ENCODE data around the gene POLDIP2. TPM values are rescaled to one million over a fixed set of nuclear protein-coding genes. Genes with fewer than 3 reads are reported as not detected.

The POLDIP2 gene, protein sequence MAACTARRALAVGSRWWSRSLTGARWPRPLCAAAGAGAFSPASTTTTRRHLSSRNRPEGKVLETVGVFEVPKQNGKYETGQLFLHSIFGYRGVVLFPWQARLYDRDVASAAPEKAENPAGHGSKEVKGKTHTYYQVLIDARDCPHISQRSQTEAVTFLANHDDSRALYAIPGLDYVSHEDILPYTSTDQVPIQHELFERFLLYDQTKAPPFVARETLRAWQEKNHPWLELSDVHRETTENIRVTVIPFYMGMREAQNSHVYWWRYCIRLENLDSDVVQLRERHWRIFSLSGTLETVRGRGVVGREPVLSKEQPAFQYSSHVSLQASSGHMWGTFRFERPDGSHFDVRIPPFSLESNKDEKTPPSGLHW
- total RNA-seq, result 81.1 TPM

DNA sequence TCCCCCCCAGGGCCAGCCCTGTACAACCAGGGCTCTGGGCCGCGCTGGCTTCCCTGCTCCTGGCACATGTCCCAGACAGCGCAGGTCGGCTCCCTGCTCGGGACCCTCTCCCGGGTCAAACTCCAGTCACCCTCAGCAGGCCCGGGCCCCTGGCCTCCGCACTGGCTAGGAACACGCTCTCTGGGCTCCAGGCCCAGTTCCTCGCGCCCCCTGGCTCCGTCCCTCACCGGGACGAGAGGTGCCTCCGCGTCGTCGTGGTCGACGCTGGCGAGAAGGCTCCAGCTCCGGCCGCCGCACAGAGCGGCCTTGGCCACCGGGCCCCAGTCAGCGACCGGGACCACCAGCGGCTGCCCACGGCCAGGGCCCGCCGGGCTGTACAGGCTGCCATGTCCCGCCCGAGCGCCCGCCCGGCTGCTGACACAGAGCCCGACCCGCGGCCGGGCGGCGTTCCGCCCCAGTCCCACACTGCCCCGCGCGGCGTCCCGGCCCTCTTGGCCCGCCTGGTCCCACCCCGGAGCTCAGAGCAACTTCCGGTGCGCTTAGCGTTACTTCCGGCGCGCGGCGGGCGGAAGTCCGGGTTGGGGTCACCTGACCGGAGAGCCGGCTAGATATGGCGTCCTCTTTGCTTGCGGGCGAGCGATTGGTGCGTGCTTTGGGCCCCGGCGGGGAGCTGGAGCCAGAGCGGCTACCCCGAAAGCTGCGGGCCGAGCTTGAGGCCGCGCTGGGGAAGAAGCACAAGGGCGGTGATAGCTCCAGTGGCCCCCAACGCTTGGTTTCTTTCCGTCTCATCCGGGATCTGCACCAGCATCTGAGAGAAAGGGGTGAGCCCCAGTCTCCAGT lies at the start of gene POLDIP2:
TSS of gene POLDIP2 (minus strand) at position 467 of the 840 bp plus-strand sequence. CDS start at position 388, 79 bp downstream.
- peak; percentile 99 for ATAC-seq

DNA sequence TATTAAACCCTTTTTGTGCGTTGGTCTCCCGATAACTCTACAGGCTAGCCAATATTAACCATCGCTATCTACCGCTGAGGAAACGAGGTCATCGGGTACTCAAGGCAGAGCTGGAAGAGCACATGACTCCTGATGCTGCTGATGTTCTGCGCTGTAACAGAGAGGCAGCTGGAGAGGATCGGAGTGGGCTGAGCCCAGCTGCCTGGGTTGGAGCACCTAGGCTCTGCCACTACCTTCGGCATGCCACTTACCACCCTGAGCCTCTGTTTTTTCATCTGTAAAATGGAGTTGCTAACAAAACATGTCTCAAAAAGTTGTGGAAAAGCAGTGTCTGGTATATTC lies 49.1 kb upstream of the POLDIP2 start:
- ATAC-seq, result no peak

DNA sequence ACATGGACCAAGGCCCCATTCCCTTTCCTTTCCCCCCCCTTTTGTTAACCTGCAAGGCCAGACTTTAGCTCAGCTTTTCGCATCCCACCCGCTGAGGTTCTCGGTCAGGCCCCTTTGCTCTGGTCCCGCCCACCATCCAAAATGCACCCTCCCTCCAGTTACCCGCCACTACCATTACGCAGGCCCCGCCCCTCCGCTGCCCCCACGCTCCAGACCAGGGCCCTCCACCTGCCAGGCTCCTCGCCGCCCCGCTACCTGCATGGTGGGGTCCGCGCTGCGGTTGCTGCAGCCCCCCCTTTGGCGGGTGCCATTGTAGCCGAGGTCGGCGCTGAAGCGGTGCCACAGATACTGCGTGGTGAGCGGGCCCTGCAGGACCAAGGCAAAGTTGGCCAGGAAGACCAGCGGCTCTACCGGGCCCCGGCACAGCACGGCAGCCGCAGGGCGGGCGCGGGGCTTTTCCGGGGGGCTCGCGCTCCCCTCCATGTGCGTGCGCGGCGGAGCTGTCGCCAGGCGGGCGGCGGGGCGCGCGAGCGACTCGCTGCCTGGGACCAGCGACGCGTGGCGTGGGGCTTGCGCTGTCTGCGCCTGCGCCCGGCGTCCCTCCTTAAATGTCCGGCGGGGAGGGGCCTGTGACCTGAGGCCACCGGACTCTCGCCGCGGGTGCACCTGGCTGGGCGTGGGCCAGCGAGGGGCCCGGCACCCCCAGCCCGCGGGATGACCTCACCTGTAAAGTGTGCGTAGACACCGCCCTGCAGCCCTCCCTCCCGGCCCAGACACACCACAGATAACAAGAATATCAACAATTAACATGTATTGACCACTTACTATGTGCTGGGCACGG lies 48.5 kb upstream of the POLDIP2 start, which contains the start of gene SLC46A1:
TSS of gene SLC46A1 (minus strand) at position 581 of the 841 bp plus-strand sequence. CDS start at position 483, 98 bp downstream.
- peak; percentile 40 for ATAC-seq

DNA sequence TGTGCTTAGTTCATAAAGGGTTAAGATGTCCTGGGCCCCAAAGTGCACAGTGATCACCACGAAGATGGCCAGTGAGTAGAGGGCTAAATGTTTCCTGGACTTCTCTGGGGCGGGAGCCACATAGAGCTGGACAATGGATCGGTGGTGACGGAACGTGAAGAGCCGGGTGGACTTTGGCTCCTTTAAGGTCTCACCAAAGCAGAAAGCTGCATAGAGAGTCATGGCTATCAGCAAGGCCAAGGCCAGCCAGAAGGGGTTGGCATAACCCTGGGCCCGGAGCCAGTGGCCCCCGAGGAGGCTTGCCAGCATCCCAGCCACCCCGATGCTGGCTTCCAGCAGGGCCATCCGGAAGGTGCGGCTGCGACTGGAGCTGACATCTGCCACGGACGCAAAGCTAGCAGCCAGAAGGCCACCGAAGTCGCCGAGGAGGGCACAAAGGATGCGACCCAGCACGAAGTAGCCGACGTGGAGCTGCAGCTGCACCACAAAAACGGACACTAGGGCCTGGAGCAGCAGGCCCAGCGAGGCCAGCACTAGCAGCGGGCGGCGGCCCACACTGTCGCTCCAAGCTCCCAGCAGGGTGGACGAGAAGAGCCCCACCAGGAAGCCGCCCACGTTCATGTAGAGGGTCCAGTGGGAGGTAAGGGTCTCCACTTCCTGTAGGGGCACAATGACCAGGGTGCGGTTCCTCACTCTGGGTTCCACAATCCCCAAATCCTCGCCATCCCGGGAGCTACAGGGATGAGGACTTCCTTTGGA lies 47.7 kb upstream of the POLDIP2 start:
- no peak for ATAC-seq

DNA sequence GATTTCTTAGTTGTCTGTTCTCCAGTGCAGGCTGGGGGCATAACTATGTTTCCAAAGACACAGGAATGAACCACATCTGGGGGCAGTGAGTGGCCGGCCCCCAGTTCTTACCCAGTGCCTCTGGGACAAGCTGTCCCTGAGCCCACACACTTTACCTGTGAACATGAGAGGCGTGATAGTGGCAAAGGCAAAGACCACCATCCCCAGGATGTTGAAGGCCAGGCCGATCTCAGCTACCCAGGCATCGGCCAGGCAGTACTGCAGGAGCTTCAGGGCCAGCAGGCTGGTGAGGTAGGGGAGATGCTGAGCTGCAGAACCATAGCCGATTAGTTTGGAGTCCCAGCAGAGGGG lies 47.1 kb upstream of the POLDIP2 start:
- ATAC-seq, result no peak

DNA sequence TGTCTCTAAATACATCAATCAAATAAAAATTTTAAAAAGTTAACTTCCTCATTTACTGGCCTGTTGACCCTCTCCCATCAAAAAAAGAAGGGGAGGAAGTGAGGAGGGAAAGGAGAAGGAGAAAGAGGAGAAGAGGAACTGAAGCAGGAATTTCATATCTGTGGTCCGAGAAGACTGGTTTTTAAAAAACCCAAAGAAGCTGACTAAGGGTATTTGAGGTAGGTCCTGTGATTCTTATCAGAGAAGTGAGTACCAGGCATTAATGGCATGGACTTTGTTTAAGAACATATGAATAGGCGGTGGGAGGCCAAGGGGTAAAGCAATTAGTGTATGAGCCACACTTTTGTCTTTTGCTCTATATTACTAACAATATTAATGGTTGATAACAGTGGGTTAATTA lies 46.7 kb upstream of the POLDIP2 start:
- ATAC-seq, result no peak

DNA sequence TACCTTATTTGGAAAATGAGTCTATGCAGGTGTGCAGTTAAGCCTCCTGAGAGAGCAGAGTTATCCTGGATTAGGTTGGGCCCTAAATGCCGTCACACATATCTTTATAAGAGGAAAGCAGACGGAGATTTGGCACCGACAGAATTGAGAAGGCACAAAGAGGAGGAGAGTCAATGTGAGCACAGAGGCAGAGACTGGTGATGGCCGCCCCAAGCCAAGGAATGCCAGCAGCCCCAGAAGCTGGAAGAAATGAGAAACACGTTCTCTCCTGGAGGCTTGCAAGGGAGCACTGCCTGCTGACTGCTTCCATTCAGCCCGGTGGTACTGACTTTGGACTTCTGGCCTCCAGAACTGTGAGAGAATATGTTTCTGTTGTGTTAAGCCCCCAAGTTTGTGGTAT lies 45.5 kb upstream of the POLDIP2 start:
- ATAC-seq, result no peak

DNA sequence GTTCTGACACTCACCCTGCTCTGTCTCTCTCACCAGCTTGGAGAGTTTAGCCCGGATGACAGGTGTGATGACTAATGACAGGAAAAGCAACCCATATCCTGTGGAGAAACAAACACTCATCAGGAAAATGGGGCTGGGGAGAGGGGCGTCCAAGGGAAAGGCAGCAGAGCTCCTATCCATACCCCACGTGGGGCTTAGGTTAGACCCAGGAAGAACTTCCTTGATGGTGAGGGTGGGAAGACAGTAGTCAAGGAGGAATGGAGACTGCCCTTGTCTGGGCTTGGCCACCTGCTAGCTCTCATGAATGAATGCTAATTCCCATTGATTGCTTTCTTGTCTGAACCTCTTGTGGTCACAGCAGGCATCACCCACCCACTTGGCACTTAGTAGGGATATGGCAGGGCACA lies 44.9 kb upstream of the POLDIP2 start:
- no peak for ATAC-seq

DNA sequence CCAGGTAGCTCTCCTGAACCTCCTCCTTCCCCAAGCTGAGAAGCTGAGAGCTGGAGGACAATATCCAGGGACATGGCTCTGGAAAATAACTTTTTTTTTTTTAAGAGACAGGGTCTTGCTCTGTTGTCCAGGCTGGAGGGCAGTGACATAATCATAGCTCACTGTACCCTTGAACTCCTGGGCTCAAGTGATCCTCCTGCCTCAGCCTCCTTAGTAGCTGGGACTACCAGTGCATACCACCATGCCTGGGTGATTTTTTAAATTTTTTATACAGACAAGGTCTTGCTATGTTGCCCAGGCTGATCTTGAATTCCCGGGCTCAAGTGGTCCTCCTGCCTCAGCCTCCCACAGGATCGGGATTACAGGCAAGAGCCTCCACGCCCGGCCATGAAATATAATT lies 42.5 kb upstream of the POLDIP2 start:
- ATAC-seq, result no peak

DNA sequence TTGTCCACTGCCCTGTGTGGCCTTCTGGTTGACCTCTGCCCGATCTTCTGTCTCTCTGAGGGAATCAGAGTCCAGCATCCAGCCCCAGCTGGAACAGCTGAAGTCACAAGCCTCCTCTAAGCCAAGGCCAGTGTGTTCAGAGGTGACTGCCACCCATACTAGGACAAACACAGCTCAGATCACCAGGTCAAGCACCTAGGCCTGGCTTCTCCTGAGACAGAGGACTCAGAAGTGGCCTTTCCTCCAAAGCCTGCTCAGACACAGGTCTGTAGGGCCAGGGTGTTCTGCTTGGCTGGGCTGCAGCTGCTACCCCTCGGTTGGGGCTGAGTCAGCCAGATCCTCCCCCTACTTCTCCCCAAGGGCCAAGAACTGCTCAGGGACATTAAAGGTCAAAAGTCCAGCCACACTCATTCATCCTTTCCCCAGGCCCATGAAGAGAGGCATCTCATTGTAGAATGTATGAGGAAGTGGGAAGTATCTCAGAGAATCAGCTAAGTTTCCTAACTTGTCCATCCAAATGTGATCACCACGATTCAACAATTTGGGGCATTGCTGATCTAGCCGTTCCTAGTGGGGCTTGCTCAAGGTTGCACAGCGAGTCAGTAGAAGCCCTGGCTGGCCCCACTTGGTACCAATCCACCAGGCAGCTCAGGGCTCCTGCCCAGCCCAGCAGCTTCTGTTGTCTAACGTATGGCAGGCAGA lies 41.1 kb upstream of the POLDIP2 start:
- ATAC-seq, result no peak

DNA sequence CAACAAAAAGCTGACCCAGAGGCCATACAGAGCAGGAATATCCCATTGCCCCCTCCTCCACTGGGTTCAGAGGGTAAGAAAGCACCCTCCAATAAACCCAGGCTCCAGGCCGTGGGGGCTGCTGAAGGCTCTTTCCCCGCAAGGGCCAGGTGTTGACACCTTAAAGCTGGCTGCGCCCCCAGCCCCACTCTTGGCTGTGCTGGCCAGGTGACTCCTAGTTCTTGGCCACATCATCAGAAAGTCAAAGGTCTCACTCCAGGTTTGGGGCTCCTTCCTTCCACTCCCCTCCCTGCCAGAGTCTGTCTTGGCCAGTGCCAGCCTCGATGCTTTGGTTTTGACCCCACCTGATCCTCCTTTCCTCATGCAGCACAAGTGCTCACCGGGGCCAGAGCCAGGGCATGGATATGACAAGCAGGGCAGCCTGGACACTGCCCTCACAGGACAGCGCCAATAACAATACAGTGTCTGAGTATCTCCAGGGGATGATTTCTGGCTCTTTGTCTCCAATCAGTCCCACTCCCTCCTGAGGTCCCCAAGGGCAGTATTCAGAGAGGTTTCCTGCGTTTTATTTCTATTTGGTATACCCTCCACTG lies 40.5 kb upstream of the POLDIP2 start:
- no peak for ATAC-seq

DNA sequence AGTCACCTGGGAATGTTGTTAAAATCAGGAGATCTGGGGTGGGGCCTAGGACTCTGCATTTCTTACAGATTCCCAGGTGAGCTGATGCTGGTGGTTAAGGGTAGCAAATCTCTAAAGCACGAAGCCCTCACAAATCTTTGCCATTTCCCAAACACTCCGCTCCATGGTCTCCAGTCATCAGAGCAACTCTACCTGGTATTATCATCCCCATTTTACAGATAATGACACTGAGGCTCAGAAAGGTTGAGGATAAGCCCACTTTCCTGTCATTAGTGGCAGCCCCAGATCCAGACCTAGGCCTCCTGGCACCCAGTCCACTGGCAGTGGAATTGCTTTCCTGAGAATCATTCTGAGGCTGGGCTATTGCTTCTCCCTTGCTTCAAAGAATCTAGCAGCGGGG lies 39.9 kb upstream of the POLDIP2 start:
- ATAC-seq, result no peak

DNA sequence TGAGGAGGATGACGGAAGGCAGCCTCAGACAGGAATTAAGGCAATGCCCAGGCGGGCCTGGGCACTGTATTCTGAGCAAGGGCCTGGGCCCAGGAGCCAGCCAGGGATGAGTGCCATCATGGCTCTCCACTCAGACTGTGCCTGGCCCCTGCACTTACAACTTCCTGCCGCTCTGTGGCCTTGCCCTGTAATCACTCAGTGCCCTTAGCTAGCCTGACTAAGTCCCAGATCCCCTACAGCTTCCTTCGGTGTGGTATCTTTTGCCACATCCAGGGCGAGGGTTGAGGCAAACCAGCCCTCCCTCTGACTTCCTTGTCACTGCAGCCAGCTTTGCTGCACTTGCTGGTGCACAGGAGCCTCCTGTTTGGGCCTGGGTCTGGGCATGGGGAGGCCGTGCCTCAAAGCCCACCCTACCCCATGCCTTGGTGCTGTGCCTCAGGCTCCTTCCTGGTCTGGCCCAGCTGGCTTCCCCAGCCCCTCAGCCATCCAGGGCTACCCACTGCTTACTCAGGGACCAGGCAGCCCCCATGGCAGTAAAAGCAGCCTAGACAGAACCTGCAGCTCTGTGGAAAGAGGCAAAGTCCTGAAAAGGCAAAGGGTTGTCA lies 39.4 kb upstream of the POLDIP2 start:
- no peak for ATAC-seq

DNA sequence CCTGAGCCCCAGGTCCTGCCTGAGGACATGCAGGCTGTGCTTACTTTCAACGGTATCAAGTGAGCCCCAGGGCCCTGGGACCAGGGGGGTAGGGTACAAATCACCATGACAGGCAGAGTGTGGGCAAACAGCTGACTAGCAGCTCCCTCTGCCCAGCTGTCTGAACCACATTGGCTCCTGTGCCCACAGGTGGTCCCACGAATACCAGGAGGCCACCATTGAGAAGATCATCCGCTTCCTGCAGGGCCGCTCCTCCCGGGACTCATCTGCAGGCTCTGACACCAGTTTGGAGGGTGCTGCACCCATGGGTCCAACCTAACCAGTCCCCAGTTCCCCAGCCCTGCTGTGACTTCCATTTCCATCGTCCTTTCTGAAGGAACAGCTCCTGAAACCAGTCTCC lies 38.6 kb upstream of the POLDIP2 start:
- no peak for ATAC-seq

DNA sequence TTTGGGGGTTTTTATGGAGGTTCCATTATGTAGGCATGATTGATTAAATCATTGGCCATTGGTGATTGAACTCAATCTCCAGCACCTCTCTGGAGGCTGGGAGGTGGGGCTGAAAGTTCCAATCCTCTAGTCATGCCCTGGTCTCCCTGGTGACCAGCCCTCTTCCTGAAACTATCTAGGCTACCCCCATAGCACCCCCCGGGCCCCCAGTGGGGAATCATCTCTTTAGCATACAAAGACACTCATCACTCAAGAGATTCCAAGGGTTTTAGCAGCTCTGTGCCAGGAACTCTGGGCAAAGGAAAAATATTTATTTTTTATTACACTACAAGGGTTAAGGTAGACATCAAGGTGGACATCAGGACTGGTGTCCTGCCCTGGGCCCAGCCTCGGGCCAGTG lies 38.1 kb upstream of the POLDIP2 start:
- no peak for ATAC-seq

DNA sequence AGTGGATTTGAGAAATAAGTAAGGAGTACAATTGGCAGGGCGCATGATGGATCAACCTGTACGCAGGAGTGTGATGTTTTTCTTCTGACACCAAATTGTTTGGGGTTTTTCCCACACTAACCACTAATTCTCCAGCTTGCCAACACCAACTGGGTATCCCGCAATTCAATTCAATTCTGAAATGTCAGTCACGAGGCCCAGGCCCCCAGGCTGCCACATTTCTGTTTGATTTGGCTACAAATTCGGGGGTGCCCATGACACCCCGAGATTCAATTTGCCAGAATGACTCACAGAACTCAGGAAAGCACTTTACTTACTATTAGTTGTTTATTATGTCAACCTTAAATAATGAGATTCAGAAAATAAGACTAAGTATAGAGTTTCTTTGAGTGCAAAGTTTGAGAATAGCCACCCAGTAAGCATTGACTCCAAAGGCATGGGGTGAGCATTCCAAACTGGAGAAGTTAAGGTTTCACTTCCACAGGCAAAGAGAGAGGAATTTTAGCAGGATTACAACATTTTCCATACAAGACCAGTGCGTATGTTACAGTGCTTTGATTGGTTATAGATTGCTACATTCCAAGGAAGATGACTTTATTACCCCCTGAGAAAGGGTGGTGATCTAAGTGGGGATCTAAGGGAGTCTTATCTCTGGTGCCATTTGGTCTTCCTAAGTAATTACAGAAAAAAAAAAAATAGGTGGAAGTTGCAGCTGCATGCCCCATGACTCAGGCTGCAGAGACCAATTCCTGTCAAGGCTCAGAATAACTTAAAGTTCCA lies 37.2 kb upstream of the POLDIP2 start:
- ATAC-seq, result no peak

DNA sequence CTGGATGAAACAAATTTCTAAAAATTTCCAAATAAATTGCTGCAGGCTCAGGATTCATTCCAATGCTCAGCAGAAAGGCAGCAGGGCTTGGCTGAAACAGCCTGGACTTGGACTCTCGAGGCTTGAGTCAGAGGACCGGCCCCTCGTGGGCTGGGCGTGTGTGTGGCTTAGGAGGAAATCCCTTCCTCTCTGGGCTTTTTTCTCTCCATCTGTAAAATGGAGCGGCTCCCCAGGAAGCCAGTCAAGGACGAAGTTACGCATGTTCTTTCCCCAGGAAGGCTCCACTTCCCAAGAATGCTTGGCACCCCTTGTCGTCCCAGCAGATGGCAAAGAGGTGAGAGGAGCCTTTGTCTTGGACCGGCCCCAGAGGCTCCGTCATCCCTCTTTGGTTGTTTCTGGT lies 35.2 kb upstream of the POLDIP2 start:
- ATAC-seq, result no peak

DNA sequence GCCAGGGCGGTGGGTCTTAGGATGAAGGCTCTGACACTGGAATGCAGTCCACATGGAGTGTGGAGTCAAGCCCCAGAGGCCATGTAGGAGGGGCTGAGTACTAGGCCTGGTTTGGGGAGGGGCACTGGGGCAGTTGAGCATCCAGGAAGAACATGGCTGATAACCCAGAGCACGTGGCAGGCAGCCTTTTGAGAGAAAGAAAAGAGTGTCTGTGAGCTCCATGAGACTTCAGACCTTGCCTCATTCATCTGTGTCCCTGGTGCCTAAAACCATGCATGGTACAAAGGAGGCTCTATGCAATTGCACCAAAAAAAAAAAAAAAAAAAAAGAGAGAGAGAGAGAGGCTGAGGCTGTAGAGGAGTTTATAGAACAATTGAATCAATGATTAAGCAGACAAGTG lies 34.1 kb upstream of the POLDIP2 start:
- ATAC-seq, result no peak

DNA sequence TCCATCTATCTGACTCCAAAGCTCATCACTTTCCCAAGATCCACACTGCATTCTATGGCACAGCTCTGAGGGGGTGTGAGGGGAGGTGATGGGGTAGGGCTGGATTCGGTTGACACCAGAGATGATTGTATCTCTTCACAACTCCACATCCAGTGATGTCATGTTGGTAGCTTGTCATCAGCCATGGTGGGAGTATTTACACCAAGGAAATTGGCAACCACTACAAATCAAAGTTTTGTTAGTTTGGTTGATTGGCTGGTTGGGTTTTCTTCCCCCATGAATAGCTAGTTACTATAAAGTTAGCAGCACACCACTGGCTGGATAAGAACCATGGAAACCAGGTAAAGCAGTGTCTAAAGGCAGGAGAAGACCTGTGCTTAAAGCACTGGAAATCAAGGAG lies 33.7 kb upstream of the POLDIP2 start:
- no peak for ATAC-seq

DNA sequence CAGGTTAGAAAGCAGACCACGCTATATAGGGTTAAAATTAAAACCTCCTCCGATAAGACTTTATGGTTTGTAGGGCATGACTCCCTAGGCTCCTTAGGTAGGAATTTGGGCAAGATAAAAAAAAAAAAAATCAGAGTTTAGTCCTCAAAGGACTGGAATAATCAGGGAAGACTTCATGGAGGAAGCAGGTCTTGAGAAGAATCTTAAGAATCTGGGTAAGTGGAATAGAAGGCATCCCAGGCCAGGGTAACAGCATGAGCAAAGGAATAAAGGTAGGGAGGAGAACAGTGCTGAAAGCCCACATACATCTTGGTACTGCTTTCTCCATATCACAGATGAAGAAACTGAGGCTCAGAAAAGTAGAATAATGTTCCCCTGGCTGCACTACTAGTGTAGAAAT lies 33.2 kb upstream of the POLDIP2 start:
- ATAC-seq, result no peak

Measured in esophagus mucosa (tissue), 1 donor.